Hepatocyte (in vitro differentiated cells): Measurements from ENCODE around the gene RELT. TPM values are rescaled to one million over a fixed set of nuclear protein-coding genes. Genes with fewer than 3 reads are reported as not detected.

Source experiments
- DNase-seq: peaks from one replicate; pipeline ENCODE4 v3.0.0-alpha.2; 2016; ENCODE audit warnings: low spot score
- H2AFZ ChIP-seq: fragments of 200-600 bp; sonication (generic); 2 replicates; pipeline ENCODE4 v1.6.0; 2016; ENCODE audit warnings: antibody characterized with exemption, mild to moderate bottlenecking
- H3K27ac ChIP-seq: fragments of 200-600 bp; sonication (generic); 2 replicates; pipeline ENCODE4 v1.5.1; 2016; ENCODE audit warnings: mild to moderate bottlenecking
- H3K27me3 ChIP-seq: fragments of 200-600 bp; sonication (generic); 2 replicates; pipeline ENCODE4 v1.6.1; 2016
- H3K36me3 ChIP-seq: fragments of 200-600 bp; sonication (generic); replicated peaks from 2 replicates; pipeline ENCODE4 v1.5.1; 2016; ENCODE audit warnings: low read depth; ENCODE audit not compliant: insufficient read depth
- H3K4me1 ChIP-seq: fragments of 200-600 bp; sonication (generic); 2 replicates; pipeline ENCODE4 v1.5.1; 2016; ENCODE audit warnings: mild to moderate bottlenecking, moderate library complexity; ENCODE audit not compliant: insufficient read depth
- H3K4me2 ChIP-seq: fragments of 200-600 bp; sonication (generic); 2 replicates; pipeline ENCODE4 v1.6.0; 2016
- H3K4me3 ChIP-seq: fragments of 200-600 bp; sonication (generic); 2 replicates; pipeline ENCODE4 v1.5.1; 2016; ENCODE audit warnings: mild to moderate bottlenecking
- H3K79me2 ChIP-seq: fragments of 200-600 bp; sonication (generic); 2 replicates; pipeline ENCODE4 v1.6.0; 2017; ENCODE audit warnings: mild to moderate bottlenecking
- H3K9me2 ChIP-seq: fragments of 200-600 bp; sonication (generic); replicated peaks from 2 replicates; pipeline ENCODE4 v1.6.0; 2017; ENCODE audit warnings: mild to moderate bottlenecking; ENCODE audit not compliant: insufficient read depth
- H3K9me3 ChIP-seq: fragments of 200-600 bp; sonication (generic); 2 replicates; pipeline ENCODE4 v1.5.1; 2016; ENCODE audit warnings: low read depth, mild to moderate bottlenecking
- H4K20me1 ChIP-seq: fragments of 200-600 bp; sonication (generic); 2 replicates; pipeline ENCODE4 v1.6.0; 2016; ENCODE audit warnings: mild to moderate bottlenecking; ENCODE audit not compliant: insufficient read depth, poor library complexity, severe bottlenecking
- CTCF ChIP-seq: fragments of 200-600 bp; sonication (generic); IDR thresholded peaks from 2 replicates; pipeline ENCODE4 v1.5.1; 2016; ENCODE audit warnings: antibody characterized with exemption, mild to moderate bottlenecking; ENCODE audit not compliant: poor library complexity
- EZH2 ChIP-seq: fragments of 200-600 bp; sonication (generic); IDR thresholded peaks from 2 replicates; pipeline ENCODE4 v1.6.1; 2016; ENCODE audit warnings: antibody characterized with exemption, mild to moderate bottlenecking, borderline replicate concordance
- EZH2phosphoT487 ChIP-seq: fragments of 200-600 bp; sonication (generic); IDR thresholded peaks from one replicate; pipeline ENCODE4 v1.6.1; 2018; ENCODE audit warnings: antibody characterized with exemption, mild to moderate bottlenecking, low read depth, moderate library complexity; ENCODE audit not compliant: unreplicated experiment, severe bottlenecking
- WGBS: methylation state at CpG from one replicate; pipeline ENCODE4 v1.1.6; 2016; ENCODE audit warnings: low lambda C conversion rate; ENCODE audit errors: missing lambda C conversion rate; 5-methylcytosine and 5-hydroxymethylcytosine counted together
- polyA plus RNA-seq: library from polyadenylated mRNA; unstranded; fragments of >200 nt; fragmentation: Nextera tagmentation; extraction: Ambion mirVana; gene quantifications from 2 replicates; pipeline ENCODE4 v1.2.1, GENCODE V29; 2016
- total RNA-seq: library from RNA; depleted of rRNA; stranded (reverse); fragments of >200 nt; gene quantifications from 2 replicates; pipeline ENCODE4 v1.2.3, GENCODE V29; 2014

RELT gene
- total and polyA plus RNA-seq, 2 experiments from 2014 or later: 1.6 to 3.4 TPM

- TF ChIP-seq EZH2: no peak
- TF ChIP-seq CTCF: no peak
- TF ChIP-seq EZH2phosphoT487: no peak
- H3K36me3 ChIP-seq: no peaks in the 10 kb centered on the region
- peaks cover 7% of the 10 kb centered on the region for H3K79me2 ChIP-seq
- H4K20me1 ChIP-seq: peaks cover 7% of the 10 kb centered on the region
- H3K27me3 ChIP-seq: no peaks in the 10 kb centered on the region
- no peaks in the 10 kb centered on the region for H3K9me3 ChIP-seq
- H3K4me3 ChIP-seq: no peak overlapping the region
- no peak for DNase-seq
- 96% methylated on average over 4 of the region's 4 CpGs for WGBS
- H3K4me1 ChIP-seq: no peaks in the 10 kb centered on the region
- H2AFZ ChIP-seq: no peak overlapping the region
- no peak overlapping the region for H3K27ac ChIP-seq
- H3K9me2 ChIP-seq: no peaks in the 10 kb centered on the region
- no peak overlapping the region for H3K4me2 ChIP-seq
These were observed 21.1 kb upstream of the RELT start for GRCh38 chr11:73355109-73355508.

GRCh38 chr11:73356979-73357860 is 19.0 kb upstream of the RELT start:
- Histone ChIP-seq H3K9me2 (no peaks in the 10 kb centered on the region), H3K27ac (no peak overlapping the region), H3K36me3 (no peaks in the 10 kb centered on the region), H3K27me3 (no peaks in the 10 kb centered on the region), H2AFZ (no peak overlapping the region), H4K20me1 (no peaks in the 10 kb centered on the region), H3K79me2 (no peaks in the 10 kb centered on the region), H3K4me1 (no peaks in the 10 kb centered on the region), H3K4me2 (no peak overlapping the region), H3K4me3 (no peak overlapping the region), H3K9me3 (no peaks in the 10 kb centered on the region)
- TF ChIP-seq EZH2phosphoT487: no peak
- WGBS: 91% methylated on average over 22 of the region's 22 CpGs
- no peak for DNase-seq

GRCh38 chr11:73358071-73358470 is 18.1 kb upstream of the RELT start:
- H3K79me2 ChIP-seq: no peaks in the 10 kb centered on the region
- H2AFZ ChIP-seq: no peak overlapping the region
- H3K9me2 ChIP-seq: no peaks in the 10 kb centered on the region
- H3K36me3 ChIP-seq: no peaks in the 10 kb centered on the region
- no peak for TF ChIP-seq EZH2
- no peak for TF ChIP-seq EZH2phosphoT487
- no peak for TF ChIP-seq CTCF
- no peak overlapping the region for H3K4me3 ChIP-seq
- WGBS: 91% methylated on average over 5 of the region's 5 CpGs
- no peak overlapping the region for H3K27ac ChIP-seq
- H3K4me1 ChIP-seq: no peaks in the 10 kb centered on the region
- no peaks in the 10 kb centered on the region for H3K9me3 ChIP-seq
- H4K20me1 ChIP-seq: no peaks in the 10 kb centered on the region
- no peak for DNase-seq
- H3K27me3 ChIP-seq: no peaks in the 10 kb centered on the region
- no peak overlapping the region for H3K4me2 ChIP-seq

GRCh38 chr11:73359341-73359740 is 16.9 kb upstream of the RELT start:
- H3K4me1 ChIP-seq: no peaks in the 10 kb centered on the region
- no peak overlapping the region for H3K27ac ChIP-seq
- TF ChIP-seq EZH2 (no peak), CTCF (no peak), EZH2phosphoT487 (no peak)
- H3K9me2 ChIP-seq: no peaks in the 10 kb centered on the region
- no peak overlapping the region for H2AFZ ChIP-seq
- no peaks in the 10 kb centered on the region for H3K27me3 ChIP-seq
- no peak overlapping the region for H3K4me3 ChIP-seq
- H3K4me2 ChIP-seq: no peak overlapping the region
- H4K20me1 ChIP-seq: no peaks in the 10 kb centered on the region
- no peaks in the 10 kb centered on the region for H3K9me3 ChIP-seq
- no peaks in the 10 kb centered on the region for H3K36me3 ChIP-seq
- DNase-seq: no peak
- H3K79me2 ChIP-seq: no peaks in the 10 kb centered on the region
- WGBS: 84% methylated on average over 11 of the region's 11 CpGs
